ENCODE results near the gene CKS1B. TPM values are rescaled to one million over a fixed set of nuclear protein-coding genes. Genes with fewer than 3 reads are reported as not detected.

CKS1B gene
- total RNA-seq, 2 experiments from 2014 or later: 1.4 to 3.9 TPM

- peaks cover 96% of the 10 kb centered on the region for H3K4me1 ChIP-seq (ENCODE audit: insufficient read depth, low read length)
- DNase-seq (no peak), ATAC-seq (ENCODE audit: poor library complexity) (no peak)
- H3K36me3 Mint-ChIP-seq (ENCODE audit: low read depth): peaks cover 60% of the 10 kb centered on the region
- H3K4me3 Mint-ChIP-seq: peak overlapping the region; percentile 95
- no peaks in the 10 kb centered on the region for H3K27me3 Mint-ChIP-seq
- peak overlapping the region; percentile 96 for H3K27ac Mint-ChIP-seq
- H3K4me3 ChIP-seq (ENCODE audit: low read length): peak overlapping the region; percentile 69
- TF ChIP-seq CTCF (IDR thresholded peaks at IDR 0.05): no peak
- H3K27ac ChIP-seq (ENCODE audit: low read depth in 1 of 2, low read length in 2 of 2): peak overlapping the region; percentile 100
- peaks cover 58% of the 10 kb centered on the region for H3K4me1 Mint-ChIP-seq (ENCODE audit: low read depth)
- intact Hi-C loops (cut with DNase I, micrococcal nuclease): loop anchor here in 1 of 2 experiments (2.0 to 10.0 kb wide), 3 partner anchors 28 to 130 kb away; partner anchors contain the start of gene FLAD1
- ChIA-PET POLR2A (interaction anchor here (0.7 to 6.6 kb wide), 19 partner anchors 10 to 490 kb away, joined by 3 to 72 read pairs (median 5); partner anchors contain the start of genes ADAM15, ADAR, CKS1B and FLAD1), CTCF (interaction anchor here (0.6 to 5.3 kb wide), 9 partner anchors 18 to 218 kb away, joined by 3 to 62 read pairs (median 9); partner anchors contain the start of genes CKS1B, KRTCAP2 and PMVK)
- H3K36me3 ChIP-seq (ENCODE audit: insufficient read depth, low read length): peaks cover 52% of the 10 kb centered on the region
- H3K9me3 ChIP-seq (ENCODE audit: control insufficient read depth in 1 of 2, insufficient read depth in 1 of 2, low read length in 2 of 2): no peaks in the 10 kb centered on the region
- H3K27me3 ChIP-seq (ENCODE audit: control insufficient read depth in 1 of 2, insufficient read depth in 2 of 2, low read length in 2 of 2): no peaks in the 10 kb centered on the region
- H3K9me3 Mint-ChIP-seq: no peaks in the 10 kb centered on the region
Observed at GRCh38 chr1:154954541-154954940, 19.9 kb upstream of the CKS1B start.

GRCh38 chr1:154955039-154955717 lies 19.3 kb upstream of the CKS1B start:
- peak overlapping the region; percentile 96 for H3K27ac Mint-ChIP-seq
- no peaks in the 10 kb centered on the region for H3K27me3 Mint-ChIP-seq
- DNase-seq (peak; percentile 81 to 99 (median 90)), ATAC-seq (ENCODE audit: poor library complexity) (peak; percentile 83)
- no peaks in the 10 kb centered on the region for H3K9me3 ChIP-seq (ENCODE audit: control insufficient read depth in 1 of 2, insufficient read depth in 1 of 2, low read length in 2 of 2)
- CTCF ChIA-PET: interaction anchor here (1.0 to 5.3 kb wide), 11 partner anchors 10 to 218 kb away, joined by 3 to 62 read pairs (median 7); partner anchors contain the start of genes CKS1B, KRTCAP2 and PMVK
- intact Hi-C loops (cut with DNase I, micrococcal nuclease): loop anchor here (1.0 to 10.0 kb wide), 6 partner anchors 18 to 130 kb away; partner anchors contain the start of genes CKS1B (in 1 of the 2) and FLAD1 (in 1 of the 2)
- no peak for TF ChIP-seq CTCF (IDR thresholded peaks at IDR 0.05)
- peaks cover 52% of the 10 kb centered on the region for H3K36me3 ChIP-seq (ENCODE audit: insufficient read depth, low read length)
- peak overlapping the region; percentile 69 for H3K4me3 ChIP-seq (ENCODE audit: low read length)
- no peaks in the 10 kb centered on the region for H3K27me3 ChIP-seq (ENCODE audit: control insufficient read depth in 1 of 2, insufficient read depth in 2 of 2, low read length in 2 of 2)
- H3K4me1 ChIP-seq (ENCODE audit: insufficient read depth, low read length): peaks cover 96% of the 10 kb centered on the region
- POLR2A ChIA-PET: interaction anchor here (0.7 to 6.6 kb wide), 27 partner anchors 9 to 1322 kb away, joined by 3 to 72 read pairs (median 5); partner anchors contain the start of genes ADAM15, ADAR, CHTOP and CKS1B
- H3K4me1 Mint-ChIP-seq (ENCODE audit: low read depth): peaks cover 58% of the 10 kb centered on the region
- peak overlapping the region; percentile 95 for H3K4me3 Mint-ChIP-seq
- H3K27ac ChIP-seq (ENCODE audit: low read depth in 1 of 2, low read length in 2 of 2): peak overlapping the region; percentile 100
- H3K9me3 Mint-ChIP-seq: no peaks in the 10 kb centered on the region
- peaks cover 58% of the 10 kb centered on the region for H3K36me3 Mint-ChIP-seq (ENCODE audit: low read depth)

- ChIA-PET CTCF (interaction anchor here (1.0 to 5.3 kb wide), 12 partner anchors 9 to 217 kb away, joined by 3 to 62 read pairs (median 6); partner anchors contain the start of genes CKS1B, KRTCAP2 and PMVK), POLR2A (interaction anchor here (0.7 to 6.6 kb wide), 26 partner anchors 8 to 1322 kb away, joined by 3 to 72 read pairs (median 5); partner anchors contain the start of genes ADAM15, ADAR, CHTOP and CKS1B)
- TF ChIP-seq CTCF (IDR thresholded peaks at IDR 0.05): peak; percentile 40
- Histone ChIP-seq H3K4me3 (ENCODE audit: low read length) (peak within 1 kb of the TSS; percentile 69), H3K27me3 (ENCODE audit: control insufficient read depth in 1 of 2, insufficient read depth in 2 of 2, low read length in 2 of 2) (no peaks in the 10 kb centered on the region), H3K36me3 (ENCODE audit: insufficient read depth, low read length) (peaks cover 44% of the 10 kb centered on the region), H3K4me1 (ENCODE audit: insufficient read depth, low read length) (peaks cover 96% of the 10 kb centered on the region), H3K9me3 (ENCODE audit: control insufficient read depth in 1 of 2, insufficient read depth in 1 of 2, low read length in 2 of 2) (no peaks in the 10 kb centered on the region), H3K27ac (ENCODE audit: low read depth in 1 of 2, low read length in 2 of 2) (peak within 1 kb of the TSS; percentile 100)
- H3K27ac Mint-ChIP-seq: peak within 1 kb of the TSS; percentile 96
- peaks cover 56% of the 10 kb centered on the region for H3K36me3 Mint-ChIP-seq (ENCODE audit: low read depth)
- DNase-seq: peak; percentile 64 to 95 (median 78)
- intact Hi-C loops (cut with DNase I, micrococcal nuclease): loop anchor here (1.0 to 10.0 kb wide), 7 partner anchors 17 to 129 kb away; partner anchors contain the start of genes CKS1B (in 1 of the 2) and FLAD1 (in 1 of the 2)
- peaks cover 57% of the 10 kb centered on the region for H3K4me1 Mint-ChIP-seq (ENCODE audit: low read depth)
- H3K27me3 Mint-ChIP-seq: no peaks in the 10 kb centered on the region
- H3K9me3 Mint-ChIP-seq: no peaks in the 10 kb centered on the region
- peak; percentile 40 for ATAC-seq (ENCODE audit: poor library complexity)
- peak within 1 kb of the TSS; percentile 95 for H3K4me3 Mint-ChIP-seq
Observed at GRCh38 chr1:154955718-154956543, 18.6 kb upstream of the CKS1B start, which contains the start of gene PBXIP1. Gene PBXIP1, minus strand, starts transcription at chr1:154956099. Its CDS starts 2,378 bp downstream, at chr1:154953721.

Measured in CD4-positive, alpha-beta T cell (primary cell).